GM18858 (cell line): ENCODE results near the gene LETM1.

Source experiments
- ATAC-seq: cut with Tn5 transposase; IDR thresholded peaks from one replicate; pipeline ENCODE4 v1.9.1; 2021; ENCODE audit not compliant: unreplicated experiment

The LETM1 gene

DNA sequence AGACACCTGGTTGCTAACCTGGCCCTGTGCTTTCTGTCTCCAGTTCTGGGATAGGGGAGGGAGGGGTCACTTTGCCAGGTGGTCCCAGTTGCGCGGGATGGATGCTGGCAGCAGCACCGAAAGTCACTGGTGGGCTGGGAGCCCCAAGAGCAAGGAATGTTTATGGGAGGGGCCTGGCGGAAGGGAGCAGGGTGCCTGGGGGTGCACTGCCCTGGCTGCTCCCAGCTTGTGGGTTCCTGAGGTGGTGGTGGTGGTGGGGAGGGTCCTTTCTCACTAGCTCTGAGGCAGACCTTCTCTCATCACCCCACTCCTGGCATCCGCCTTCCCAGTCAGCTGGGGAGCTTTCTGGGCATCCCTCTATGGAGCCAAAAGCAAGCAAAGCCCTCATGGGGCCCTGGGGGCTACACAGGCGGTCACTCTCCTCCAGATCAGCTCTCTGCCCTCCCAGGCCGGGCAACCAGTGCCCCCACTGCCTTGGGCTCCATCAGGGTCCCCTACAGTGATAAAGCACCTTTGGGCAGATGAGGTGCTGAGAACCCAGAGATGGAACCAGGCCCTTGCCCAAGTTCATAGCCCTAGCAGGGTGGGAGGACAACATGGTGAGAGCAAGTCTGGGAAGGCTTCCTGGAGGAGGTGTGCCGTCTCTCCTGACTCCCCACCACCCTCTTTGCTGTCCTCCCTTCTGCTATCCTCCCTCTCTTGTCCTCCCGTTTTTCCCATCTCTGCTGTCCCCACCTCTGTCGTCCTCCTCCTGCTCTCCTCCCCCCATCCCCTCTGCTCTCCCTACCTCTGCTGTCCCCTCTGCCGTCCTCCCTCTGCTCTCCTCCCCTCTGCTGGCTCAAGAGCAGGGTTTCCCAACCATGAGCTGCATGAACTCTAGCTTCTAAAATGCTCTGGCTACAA is 46.9 kb downstream of the LETM1 start:
- ATAC-seq, result no peak

- ATAC-seq, result no peak
These were observed 47.6 kb downstream of the LETM1 start for GRCh38 chr4:1808396-1808795.

GRCh38 chr4:1807332-1807777 is 48.6 kb downstream of the LETM1 start:
- ATAC-seq, result no peak

- no peak for ATAC-seq
These were observed 49.2 kb downstream of the LETM1 start for GRCh38 chr4:1806596-1807331.

GRCh38 chr4:1806223-1806564 is 49.8 kb downstream of the LETM1 start:
- no peak for ATAC-seq

GRCh38 chr4:1805493-1806222 is 50.3 kb downstream of the LETM1 start:
- ATAC-seq, result no peak

DNA sequence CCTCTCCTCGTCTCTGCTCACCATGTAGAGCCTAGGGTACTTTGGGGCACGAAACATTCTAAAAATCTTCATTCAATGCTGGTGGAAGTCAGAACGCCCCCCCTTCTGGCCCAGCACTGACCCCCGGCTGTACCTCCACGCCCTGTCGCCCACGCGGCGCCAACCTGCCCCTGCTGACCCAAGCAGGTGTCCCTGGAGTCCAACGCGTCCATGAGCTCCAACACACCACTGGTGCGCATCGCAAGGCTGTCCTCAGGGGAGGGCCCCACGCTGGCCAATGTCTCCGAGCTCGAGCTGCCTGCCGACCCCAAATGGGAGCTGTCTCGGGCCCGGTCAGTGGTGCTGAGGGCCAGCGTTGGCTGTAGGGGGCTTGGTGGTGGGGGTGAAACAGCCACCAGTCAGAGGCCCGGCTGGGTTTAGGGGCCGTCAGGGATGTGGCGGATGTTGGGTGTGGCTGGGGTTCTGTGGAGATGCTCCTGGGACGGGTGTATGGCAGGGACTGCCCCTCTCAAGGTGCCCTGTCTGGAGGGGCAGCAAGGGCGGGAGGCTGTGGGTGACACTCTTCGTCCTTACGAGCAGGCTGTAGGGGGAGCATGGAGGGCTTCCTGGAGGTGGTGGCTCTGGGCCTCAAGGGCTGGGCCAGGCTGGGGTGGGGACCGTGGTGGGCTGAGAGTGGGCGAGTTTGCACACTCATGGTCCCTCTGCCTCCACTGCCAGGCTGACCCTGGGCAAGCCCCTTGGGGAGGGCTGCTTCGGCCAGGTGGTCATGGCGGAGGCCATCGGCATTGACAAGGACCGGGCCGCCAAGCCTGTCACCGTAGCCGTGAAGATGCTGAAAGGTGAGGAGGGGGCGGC is 51.1 kb downstream of the LETM1 start:
- no peak for ATAC-seq

DNA sequence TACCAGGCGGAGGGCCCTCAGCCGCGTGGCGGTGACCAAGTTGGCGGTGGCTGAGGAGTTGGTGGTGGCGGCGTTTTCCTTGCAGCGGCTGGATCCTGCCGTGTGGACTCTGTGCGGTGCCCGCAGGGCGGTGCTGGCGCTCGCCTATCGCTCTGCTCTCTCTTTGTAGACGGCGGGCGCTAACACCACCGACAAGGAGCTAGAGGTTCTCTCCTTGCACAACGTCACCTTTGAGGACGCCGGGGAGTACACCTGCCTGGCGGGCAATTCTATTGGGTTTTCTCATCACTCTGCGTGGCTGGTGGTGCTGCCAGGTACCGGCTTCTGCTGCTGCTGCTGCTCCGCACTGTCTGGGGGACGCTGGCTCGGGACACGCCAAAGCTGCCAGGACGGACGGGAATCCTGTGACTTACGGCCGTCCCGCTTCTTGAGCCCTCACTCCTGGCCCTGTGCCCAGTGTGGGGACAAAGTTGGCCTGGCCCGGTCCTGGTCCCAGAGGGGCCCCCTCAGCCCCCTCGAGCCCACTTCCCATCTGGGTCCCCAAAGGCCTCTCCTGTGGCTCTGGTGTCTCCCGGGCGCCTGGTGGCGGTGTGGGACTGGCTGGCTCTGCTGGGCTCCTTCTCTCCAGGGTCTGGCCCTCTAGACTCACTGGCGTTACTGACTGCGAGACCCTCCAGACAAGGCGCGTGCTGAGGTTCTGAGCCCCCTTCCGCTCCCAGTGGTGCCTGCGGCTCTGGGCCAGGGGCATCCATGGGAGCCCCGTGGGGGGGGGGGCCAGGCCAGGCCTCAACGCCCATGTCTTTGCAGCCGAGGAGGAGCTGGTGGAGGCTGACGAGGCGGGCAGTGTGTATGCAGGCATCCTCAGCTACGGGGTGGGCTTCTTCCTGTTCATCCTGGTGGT is 52.2 kb downstream of the LETM1 start:
- ATAC-seq, result no peak

GRCh38 chr4:1802720-1803522 is 53.0 kb downstream of the LETM1 start:
- ATAC-seq, result no peak

GRCh38 chr4:1802151-1802715 is 53.7 kb downstream of the LETM1 start:
- no peak for ATAC-seq

DNA sequence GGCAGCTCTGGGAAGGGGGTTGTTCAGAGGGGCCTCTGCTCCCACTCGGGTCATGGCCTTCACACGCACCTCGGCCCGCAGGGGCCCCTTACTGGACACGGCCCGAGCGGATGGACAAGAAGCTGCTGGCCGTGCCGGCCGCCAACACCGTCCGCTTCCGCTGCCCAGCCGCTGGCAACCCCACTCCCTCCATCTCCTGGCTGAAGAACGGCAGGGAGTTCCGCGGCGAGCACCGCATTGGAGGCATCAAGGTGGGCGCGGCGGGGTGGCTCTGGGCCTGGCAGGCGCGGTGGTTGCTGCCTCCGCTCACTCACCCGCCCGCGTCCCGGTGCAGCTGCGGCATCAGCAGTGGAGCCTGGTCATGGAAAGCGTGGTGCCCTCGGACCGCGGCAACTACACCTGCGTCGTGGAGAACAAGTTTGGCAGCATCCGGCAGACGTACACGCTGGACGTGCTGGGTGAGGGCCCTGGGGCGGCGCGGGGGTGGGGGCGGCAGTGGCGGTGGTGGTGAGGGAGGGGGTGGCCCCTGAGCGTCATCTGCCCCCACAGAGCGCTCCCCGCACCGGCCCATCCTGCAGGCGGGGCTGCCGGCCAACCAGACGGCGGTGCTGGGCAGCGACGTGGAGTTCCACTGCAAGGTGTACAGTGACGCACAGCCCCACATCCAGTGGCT is 54.5 kb downstream of the LETM1 start:
- ATAC-seq, result no peak

DNA sequence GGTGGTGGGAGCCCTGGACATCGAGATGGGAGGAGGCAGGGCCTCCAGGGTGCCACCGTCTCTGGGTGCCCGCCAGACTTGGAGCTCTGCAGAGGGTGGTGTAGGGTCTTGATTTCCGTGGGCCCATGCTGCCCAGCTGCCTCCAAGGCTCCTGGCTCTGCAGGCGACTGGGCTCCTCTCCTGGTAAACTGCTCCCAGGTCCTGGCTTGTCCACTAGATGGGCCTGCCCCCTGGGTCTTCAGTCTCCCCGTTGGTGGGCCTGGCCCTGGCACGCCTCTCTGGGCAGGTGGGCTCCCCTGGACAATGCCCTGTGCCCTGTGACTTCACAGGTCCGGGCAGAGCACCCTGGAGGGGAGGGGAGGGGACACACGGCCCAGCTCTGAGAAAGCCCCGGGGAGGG is 55.2 kb downstream of the LETM1 start:
- ATAC-seq, result no peak

DNA sequence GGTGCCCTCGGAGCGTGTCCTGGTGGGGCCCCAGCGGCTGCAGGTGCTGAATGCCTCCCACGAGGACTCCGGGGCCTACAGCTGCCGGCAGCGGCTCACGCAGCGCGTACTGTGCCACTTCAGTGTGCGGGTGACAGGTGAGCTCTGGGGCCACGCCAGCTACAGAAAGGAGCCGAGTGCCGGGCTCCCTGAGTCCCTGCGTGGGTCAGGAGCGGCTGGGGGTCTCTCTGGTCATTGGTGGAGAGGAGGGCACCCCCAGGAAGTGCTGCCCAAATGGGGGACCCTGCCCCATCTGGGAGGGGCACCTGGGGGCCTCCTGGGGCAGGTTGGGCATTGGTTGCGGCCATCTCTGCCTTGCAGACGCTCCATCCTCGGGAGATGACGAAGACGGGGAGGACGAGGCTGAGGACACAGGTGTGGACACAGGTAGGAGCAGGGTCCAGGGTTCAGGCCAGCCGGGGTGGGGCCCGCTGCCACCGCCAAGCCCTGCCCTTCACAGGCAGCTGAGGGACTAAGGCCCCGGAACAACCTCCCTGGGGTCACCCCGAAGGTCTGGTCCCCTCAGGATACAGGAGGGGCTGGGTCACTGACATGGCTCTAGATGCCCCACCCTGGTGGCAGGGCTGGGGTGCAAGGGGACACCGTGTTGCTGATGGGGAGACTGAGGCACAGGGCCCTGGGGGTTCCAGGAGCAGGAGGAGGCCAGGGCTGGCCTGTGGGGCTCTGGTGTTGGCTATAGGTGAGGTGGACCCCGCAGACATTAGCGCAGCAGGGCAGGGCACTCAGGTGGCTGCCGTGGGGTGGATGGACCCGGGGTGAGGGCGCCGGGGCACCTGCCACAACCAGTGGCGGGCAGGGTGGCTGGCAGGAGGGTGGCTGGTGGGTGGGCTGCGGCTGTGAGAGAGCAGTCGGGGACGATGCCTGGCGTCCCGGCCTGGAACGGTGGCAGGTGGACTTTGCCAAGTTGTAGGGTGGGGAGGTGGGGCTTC is 56.3 kb downstream of the LETM1 start:
- no peak for ATAC-seq

DNA sequence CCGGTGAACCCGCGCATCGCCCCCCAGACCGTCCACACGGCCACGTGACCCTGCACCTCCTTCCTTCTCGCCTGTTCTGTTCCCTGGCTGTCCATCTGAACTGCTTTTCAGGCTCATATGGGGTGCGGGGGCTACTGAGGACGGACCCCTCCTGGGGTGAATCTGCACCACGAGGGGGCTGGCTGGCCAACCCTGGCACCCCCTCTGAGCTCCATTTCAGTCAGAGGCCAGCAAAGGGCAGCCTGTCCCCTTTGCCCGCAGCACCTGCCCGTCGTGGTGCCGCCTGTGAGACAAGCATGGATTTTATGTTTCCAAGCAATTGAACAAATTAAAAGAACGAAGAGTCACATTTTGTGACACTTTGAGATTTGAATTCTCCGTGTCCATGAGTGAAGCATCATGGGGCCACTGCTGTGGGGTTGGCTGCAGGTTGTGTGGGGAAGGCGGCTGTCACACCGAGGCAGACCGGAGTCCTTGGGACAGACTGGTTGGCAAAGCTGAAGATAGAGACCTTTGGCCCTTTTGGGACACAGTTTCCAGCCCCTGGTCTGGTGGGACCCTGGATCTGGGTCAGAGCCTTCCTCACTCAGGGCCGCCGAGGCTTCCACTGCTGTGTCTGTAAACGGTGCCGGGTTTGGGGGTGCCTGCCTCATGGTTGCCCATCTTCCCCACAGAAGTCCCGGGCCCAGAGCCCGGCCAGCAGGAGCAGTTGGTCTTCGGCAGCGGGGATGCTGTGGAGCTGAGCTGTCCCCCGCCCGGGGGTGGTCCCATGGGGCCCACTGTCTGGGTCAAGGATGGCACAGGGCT is 57.2 kb downstream of the LETM1 start:
- ATAC-seq, result no peak

DNA sequence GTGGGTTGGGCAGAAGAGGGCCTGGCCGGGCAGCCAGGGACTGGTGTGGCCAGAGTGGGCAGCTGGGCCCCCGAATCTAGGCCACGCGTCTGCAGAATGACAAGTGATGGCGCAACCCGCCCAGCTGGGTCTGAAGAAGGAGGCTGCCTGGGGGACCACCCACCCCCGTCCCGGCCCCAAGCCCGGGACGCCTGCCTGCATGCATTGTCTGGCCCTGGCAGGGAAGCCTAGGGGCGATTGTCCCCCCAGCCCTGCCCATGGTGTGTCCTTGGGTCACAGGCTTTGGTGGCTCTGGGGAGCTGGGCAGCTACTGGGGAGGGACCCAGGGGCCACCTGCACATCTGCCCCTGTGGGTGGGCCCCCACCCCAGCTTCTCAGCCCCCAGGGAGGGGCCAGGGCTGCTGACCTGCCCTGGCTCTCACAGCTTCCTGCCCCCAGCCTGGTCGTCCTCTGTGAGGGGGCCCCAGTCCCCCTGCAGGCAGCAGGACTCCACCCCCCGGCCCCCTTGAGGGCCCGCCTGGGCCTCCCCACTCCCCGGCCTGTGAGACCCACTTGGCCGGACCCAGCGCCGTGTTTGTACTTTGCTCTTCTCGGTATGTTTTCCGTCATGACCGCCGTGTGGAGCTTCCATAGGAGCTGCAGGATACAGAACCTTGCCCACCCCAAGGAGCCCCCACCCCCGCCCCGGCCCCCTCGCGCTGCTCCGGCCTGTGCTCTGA is 57.9 kb downstream of the LETM1 start:
- no peak for ATAC-seq
